ENCODE results near the gene PTTG1.
A peak's percentile ranks its signal among the peaks of the same experiment; 100 is the strongest.
"Not testable (repeated sequence)": the region's sequence is repeated elsewhere in the genome, so short reads cannot be mapped to it uniquely, and the experiment has no call there.

The PTTG1 gene

GRCh38 chr5:160427607-160428006, 6.0 kb downstream of the PTTG1 start:
- DNase-seq, result no peak

- no peak for DNase-seq
Measured at GRCh38 chr5:160432196-160432595, 10.5 kb downstream of the PTTG1 start.

GRCh38 chr5:160432787-160433186, 11.1 kb downstream of the PTTG1 start:
- DNase-seq, result no peak

- DNase-seq, result peak; percentile 39
Measured at GRCh38 chr5:160434022-160434531, 12.4 kb downstream of the PTTG1 start.

- no peak for DNase-seq
Measured at GRCh38 chr5:160435532-160435931, 13.9 kb downstream of the PTTG1 start.

- DNase-seq, result no peak
Measured at GRCh38 chr5:160436017-160436416, 14.4 kb downstream of the PTTG1 start.

- not testable (repeated sequence) for DNase-seq
Measured at GRCh38 chr5:160436661-160437060, 15.0 kb downstream of the PTTG1 start.

GRCh38 chr5:160437271-160437670, 15.6 kb downstream of the PTTG1 start:
- DNase-seq, result no peak

GRCh38 chr5:160438316-160439204, 16.9 kb downstream of the PTTG1 start:
- DNase-seq, result peak; percentile 59

GRCh38 chr5:160439205-160439600, 17.5 kb downstream of the PTTG1 start:
- peak; percentile 92 for DNase-seq

GRCh38 chr5:160441311-160441781, 19.7 kb downstream of the PTTG1 start:
- no peak for DNase-seq

GRCh38 chr5:160442824-160443431, 21.3 kb downstream of the PTTG1 start:
- no peak for DNase-seq

- DNase-seq, result no peak
Measured at GRCh38 chr5:160444407-160444806, 22.8 kb downstream of the PTTG1 start.

GRCh38 chr5:160445132-160445531, 23.5 kb downstream of the PTTG1 start:
- no peak for DNase-seq

GRCh38 chr5:160445751-160446150, 24.1 kb downstream of the PTTG1 start:
- no peak for DNase-seq

GRCh38 chr5:160448886-160449285, 27.2 kb downstream of the PTTG1 start:
- no peak for DNase-seq

GRCh38 chr5:160449458-160449857, 27.8 kb downstream of the PTTG1 start:
- no peak for DNase-seq

GRCh38 chr5:160450164-160450932, 28.7 kb downstream of the PTTG1 start:
- DNase-seq, result no peak

GRCh38 chr5:160451281-160451680, 29.6 kb downstream of the PTTG1 start:
- no peak for DNase-seq

- DNase-seq, result no peak
Measured at GRCh38 chr5:160452036-160452435, 30.4 kb downstream of the PTTG1 start.

GRCh38 chr5:160452795-160453194, 31.1 kb downstream of the PTTG1 start:
- no peak for DNase-seq

GRCh38 chr5:160453751-160454150, 32.1 kb downstream of the PTTG1 start:
- DNase-seq, result no peak

- DNase-seq, result no peak
Measured at GRCh38 chr5:160455600-160455999, 33.9 kb downstream of the PTTG1 start.
